HG03354 (cell line): Measurements from ENCODE around the gene PIGX.
A peak's percentile ranks its signal among the peaks of the same experiment; 100 is the strongest.

ENCODE experiments used
- ATAC-seq: cut with Tn5 transposase; IDR thresholded peaks from one replicate; pipeline ENCODE4 v1.9.1; 2021; ENCODE audit warnings: mild to moderate bottlenecking; ENCODE audit not compliant: unreplicated experiment, poor library complexity, severe bottlenecking

PIGX gene

DNA sequence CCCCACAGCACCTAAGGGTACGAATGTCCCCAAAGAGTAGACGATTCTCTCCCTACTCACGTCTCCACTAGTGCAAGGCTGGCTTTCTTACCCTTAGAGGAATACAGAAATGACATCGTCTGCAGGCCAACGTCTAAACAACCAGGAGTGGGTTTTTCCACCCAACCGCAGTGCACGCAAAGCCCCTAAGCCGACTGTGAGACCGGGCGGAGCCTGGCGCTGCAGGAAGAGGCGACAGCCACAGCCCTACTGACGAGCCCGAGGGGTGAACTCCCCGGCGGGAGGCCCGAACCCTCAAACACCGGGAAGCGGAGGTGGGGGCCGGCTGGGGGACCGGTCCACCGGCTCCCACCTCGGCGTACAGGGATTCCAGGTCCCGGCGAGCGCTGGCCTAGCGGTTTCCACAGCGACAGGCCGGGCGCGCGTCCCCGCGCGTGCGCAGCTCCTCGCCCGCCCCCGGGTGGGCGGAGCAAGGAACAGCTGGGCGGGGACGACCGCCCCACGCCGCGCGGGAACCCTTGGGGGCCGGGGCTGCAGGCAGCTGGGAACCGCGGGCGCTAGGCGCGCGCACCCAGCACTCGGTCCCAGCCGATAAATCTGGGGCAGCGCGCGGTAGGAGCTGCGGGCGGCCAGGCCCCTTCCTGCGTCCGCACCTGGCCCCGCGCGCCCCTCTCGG, at the start of gene PIGX, which contains the start of gene CEP19:
Gene PIGX (plus strand): TSS at position 540 of the 676 bp plus-strand sequence.
Gene CEP19 (minus strand): TSS at position 413 of the 676 bp plus-strand sequence. CDS start 3,593 bp downstream, outside the sequence.
- ATAC-seq = peak; percentile 77

DNA sequence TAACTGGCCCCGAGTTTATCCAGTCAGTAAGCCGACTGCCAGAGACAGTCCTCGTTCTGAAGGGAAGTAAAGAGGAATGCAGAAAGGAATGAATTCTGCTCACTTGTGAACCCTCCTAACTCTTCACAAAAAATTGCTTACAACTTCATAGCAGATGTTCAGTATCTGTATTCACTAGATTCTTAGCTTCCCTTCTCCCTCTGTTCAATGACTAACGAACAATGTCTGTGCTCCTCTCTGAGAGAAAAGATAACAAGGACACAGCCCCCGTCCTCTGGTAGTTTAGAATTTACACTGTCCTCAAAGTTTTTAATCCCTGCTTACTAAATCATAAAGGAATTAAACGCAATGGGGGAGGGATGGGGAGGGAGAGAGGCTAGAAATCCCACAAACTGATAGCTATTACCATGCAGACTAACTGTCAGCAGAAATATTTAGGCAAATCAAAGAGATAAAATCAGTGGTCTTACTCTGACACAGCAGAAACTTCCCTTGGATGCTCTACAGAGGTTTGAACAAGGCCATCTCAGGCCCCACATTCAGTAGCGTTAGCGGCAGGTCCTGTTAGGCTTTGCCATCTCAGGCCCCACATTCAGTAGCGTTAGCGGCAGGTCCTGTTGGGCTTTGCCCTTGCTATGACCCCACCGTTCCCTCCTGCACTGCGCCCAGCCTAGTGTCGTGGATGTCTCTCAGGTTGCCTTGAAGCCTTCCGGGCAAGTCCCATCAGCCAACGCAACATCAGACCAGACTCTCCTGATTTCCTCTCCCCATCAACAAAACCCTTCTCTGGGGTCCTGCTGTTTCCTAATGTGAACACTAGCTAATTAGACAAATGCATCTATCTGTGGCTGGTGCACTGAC, 49.2 kb upstream of the PIGX start:
- no peak for ATAC-seq

GRCh38 chr3:196666001-196666867, 45.9 kb upstream of the PIGX start:
- no peak for ATAC-seq

DNA sequence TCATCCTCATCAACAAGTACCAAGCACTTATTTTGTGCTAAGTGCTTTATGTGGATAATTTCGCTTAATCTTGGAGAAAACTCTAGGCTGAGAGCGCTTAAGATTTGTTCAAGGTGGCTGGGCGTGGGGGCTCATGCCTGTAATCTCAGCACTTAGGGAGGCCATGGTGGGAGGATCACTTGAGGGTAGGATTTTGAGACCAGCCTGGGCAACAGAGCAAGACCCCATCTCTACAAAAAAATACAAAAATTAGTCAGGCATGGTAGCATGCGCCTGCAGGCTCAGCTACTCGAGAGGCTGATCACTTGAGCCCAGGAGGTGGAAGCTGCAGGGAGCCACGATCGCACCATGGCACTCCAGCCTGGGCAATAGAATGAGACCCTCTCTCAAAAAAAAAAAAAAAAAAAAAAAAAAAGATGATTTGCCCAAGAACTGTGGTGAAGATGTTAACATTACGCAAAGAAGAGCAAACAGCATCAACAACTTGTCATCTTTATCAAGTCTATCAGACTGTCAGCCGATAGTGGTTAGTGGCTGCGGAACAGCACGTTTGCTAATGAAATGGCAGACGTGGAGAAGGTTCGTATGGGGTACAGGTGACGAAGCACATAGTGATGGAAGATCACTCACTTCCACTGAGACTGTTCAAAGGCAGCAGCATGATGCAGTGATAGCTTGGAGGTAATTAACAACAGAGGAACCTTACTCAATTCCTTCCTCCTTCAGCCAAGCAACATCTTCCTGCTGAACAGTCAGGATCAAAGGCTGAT, 44.9 kb upstream of the PIGX start:
- ATAC-seq = no peak

GRCh38 chr3:196670339-196670738, 41.8 kb upstream of the PIGX start:
- no peak for ATAC-seq

GRCh38 chr3:196673632-196674031, 38.5 kb upstream of the PIGX start:
- ATAC-seq = no peak

GRCh38 chr3:196677353-196677752, 34.8 kb upstream of the PIGX start:
- ATAC-seq = no peak

DNA sequence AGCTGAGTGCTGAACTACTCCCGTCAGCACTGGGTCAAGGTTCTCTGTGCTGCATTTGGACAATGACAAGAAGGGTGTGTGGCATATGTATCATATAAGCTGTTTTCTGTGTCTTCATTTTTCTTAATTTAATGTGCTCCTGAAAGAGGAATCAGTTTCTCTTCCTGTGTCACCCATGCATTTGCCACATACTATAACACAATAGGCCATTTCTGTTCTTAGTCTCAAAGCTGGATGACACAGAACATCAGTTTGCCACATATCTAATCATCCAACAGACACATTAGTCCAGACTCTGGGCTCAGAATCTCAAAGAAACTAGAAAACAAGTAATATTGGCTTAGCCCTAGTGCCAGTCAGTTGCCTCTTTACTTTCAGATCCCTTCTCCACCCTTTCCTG, 34.2 kb upstream of the PIGX start:
- ATAC-seq = no peak

- ATAC-seq = peak; percentile 88
These were observed 27.4 kb upstream of the PIGX start for GRCh38 chr3:196684548-196685407.

DNA sequence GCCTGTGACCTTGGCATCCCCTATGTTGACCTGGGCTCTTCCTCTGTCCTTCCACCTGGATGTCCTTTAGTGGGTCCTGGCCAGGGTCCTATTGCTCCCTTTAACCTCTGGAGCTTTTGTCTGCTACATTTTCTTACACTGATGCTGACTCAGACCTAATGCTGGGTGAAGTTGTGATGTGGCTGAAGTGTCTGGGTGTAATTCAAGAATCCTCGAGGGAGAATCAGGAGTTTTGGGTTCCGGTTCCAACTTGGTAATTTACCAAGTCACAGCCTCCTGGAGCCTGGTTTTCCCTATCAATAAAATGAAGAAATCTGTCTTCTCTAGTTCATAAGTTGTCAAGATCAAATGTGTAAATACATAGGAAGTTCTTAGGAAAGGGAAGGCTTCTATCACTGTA, 25.7 kb upstream of the PIGX start:
- no peak for ATAC-seq

GRCh38 chr3:196688349-196688748, 23.8 kb upstream of the PIGX start:
- ATAC-seq = no peak

GRCh38 chr3:196689941-196690660, 22.1 kb upstream of the PIGX start:
- no peak for ATAC-seq

DNA sequence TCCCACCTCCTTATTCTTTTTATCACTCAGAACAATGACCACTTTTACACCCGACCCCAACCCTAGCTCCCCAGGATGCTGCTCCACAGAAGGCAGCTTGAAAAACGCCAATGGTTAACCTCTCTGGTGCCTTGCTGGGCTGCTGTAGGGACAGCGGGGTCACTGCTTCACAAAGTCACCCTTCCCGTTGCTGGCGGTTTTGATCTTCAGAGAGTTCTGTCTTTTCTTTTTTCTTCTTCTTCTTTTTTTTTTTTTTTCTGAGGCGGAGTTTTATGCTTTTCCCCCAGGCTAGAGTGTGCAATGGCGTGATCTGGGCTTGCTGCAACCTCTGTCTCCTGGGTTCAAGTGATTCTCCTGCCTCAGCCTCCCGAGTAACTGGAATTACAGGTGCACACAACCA, 20.8 kb upstream of the PIGX start:
- no peak for ATAC-seq

DNA sequence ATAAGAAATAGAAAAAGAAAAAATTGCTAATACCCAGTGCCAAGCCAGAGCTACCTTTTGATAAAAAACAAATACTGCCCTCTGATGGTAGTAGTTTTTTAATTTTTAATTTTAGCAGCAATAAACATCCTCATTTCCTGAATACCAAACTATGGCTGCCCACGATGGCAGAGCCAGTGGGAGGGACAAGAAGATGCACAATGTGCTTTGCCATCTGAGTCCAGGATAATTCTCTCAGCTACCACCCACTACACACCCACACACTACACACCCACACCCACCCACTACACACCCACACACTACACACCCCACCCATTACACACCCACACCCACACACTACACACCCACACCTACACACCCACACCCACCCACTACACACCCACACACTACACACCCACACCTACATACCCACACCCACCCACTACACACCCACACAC, 18.0 kb upstream of the PIGX start:
- no peak for ATAC-seq

- no peak for ATAC-seq
These were observed 17.0 kb upstream of the PIGX start for GRCh38 chr3:196694941-196695848.

DNA sequence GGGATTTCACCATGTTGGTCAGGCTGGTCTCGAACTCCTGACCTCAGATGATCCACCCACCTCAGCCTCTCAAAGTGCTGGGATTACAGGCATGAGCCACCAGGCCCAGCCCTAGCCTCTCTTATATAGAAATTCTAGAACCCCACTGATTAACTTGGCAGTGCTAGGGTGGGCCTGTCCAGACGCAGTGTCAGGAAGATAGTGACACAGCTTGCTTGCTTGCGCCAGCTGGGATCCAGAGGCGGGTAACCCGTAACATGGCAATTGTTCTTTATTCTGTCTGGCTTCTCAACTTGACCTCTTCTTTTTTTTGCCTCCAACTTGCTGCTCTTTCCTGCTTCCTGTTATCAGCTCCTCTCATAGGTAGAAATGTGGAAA, 16.3 kb upstream of the PIGX start:
- no peak for ATAC-seq

- ATAC-seq = no peak
These were observed 14.9 kb upstream of the PIGX start for GRCh38 chr3:196697270-196697669.
